Measurements from ENCODE around the gene UQCR10.

DNA sequence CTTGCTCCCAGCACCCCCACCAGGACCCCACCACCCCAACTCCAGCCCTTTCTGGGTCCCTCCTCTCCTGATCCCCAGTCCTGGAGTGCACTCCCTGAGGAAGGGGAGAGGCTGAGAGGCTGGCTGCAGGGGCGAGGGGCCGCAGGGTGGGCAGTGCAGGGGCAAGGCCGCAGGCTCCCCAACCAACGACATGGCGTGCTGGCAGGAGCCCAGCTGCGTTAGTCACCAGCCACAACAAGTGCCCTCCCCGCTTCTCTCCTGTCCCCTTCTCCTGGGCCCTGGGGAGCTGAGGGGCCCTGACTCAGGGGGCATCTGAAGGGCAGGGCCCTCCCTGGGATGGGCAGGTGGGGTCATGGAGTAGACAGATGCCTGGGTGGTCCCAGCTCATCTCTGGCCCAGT lies 45.0 kb upstream of the UQCR10 start:
- TF ChIP-seq POLR2A (IDR thresholded peaks at IDR 0.05) (no peak), POLR2AphosphoS5 (IDR thresholded peaks at IDR 0.05) (no peak)
- TF ChIP-seq, protein P1, sequence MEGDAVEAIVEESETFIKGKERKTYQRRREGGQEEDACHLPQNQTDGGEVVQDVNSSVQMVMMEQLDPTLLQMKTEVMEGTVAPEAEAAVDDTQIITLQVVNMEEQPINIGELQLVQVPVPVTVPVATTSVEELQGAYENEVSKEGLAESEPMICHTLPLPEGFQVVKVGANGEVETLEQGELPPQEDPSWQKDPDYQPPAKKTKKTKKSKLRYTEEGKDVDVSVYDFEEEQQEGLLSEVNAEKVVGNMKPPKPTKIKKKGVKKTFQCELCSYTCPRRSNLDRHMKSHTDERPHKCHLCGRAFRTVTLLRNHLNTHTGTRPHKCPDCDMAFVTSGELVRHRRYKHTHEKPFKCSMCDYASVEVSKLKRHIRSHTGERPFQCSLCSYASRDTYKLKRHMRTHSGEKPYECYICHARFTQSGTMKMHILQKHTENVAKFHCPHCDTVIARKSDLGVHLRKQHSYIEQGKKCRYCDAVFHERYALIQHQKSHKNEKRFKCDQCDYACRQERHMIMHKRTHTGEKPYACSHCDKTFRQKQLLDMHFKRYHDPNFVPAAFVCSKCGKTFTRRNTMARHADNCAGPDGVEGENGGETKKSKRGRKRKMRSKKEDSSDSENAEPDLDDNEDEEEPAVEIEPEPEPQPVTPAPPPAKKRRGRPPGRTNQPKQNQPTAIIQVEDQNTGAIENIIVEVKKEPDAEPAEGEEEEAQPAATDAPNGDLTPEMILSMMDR (IDR thresholded peaks at IDR 0.05), result no peak
